Endodermal cell (in vitro differentiated cells): ENCODE data around the gene GRIN2A. TPM values are rescaled to one million over a fixed set of nuclear protein-coding genes. Genes with fewer than 3 reads are reported as not detected.

ENCODE experiments used
- DNase-seq: peaks from one replicate; pipeline ENCODE4 v3.0.0-alpha.2; 2017
- H3K27ac ChIP-seq: 2 replicates; pipeline ENCODE4 v1.5.1; 2013; ENCODE audit warnings: mild to moderate bottlenecking, low read depth, low read length, moderate library complexity
- H3K27me3 ChIP-seq: 2 replicates; pipeline ENCODE4 v1.6.1; 2013; ENCODE audit warnings: mild to moderate bottlenecking, low read length, moderate library complexity; ENCODE audit not compliant: insufficient read depth, control insufficient read depth, poor library complexity, severe bottlenecking
- H3K36me3 ChIP-seq: 2 replicates; pipeline ENCODE4 v1.7.0; 2013; ENCODE audit warnings: mild to moderate bottlenecking, low read length, moderate library complexity; ENCODE audit not compliant: control insufficient read depth, insufficient read depth
- H3K4me1 ChIP-seq: one replicate; pipeline ENCODE4 v1.7.0; 2013; ENCODE audit warnings: low read length; ENCODE audit not compliant: control insufficient read depth, insufficient read depth
- H3K4me3 ChIP-seq: 2 replicates; pipeline ENCODE4 v1.5.1; 2013; ENCODE audit warnings: mild to moderate bottlenecking, low read length, moderate library complexity
- H3K9ac ChIP-seq: 2 replicates; pipeline ENCODE4 v1.6.1; 2013; ENCODE audit warnings: mild to moderate bottlenecking, low read length, moderate library complexity; ENCODE audit not compliant: poor library complexity, severe bottlenecking; ENCODE audit errors: extremely low read depth
- H3K9me3 ChIP-seq: 2 replicates; pipeline ENCODE4 v1.6.1; 2013; ENCODE audit warnings: mild to moderate bottlenecking, low read length, moderate library complexity; ENCODE audit not compliant: control insufficient read depth
- H3K27ac Mint-ChIP-seq: 2 replicates; pipeline ENCODE4 v1.8.0; 2020; ENCODE audit warnings: mixed read lengths
- H3K27me3 Mint-ChIP-seq: 2 replicates; pipeline ENCODE4 v1.8.0; 2021; ENCODE audit warnings: mild to moderate bottlenecking, mixed read lengths; ENCODE audit not compliant: insufficient read depth
- H3K36me3 Mint-ChIP-seq: 2 replicates; pipeline ENCODE4 v1.8.0; 2020; ENCODE audit warnings: low read depth, mixed read lengths
- H3K4me1 Mint-ChIP-seq: 2 replicates; pipeline ENCODE4 v1.8.0; 2020; ENCODE audit warnings: mixed read lengths
- H3K4me3 Mint-ChIP-seq: 2 replicates; pipeline ENCODE4 v1.8.0; 2020; ENCODE audit warnings: mild to moderate bottlenecking, moderate library complexity, mixed read lengths
- H3K9me3 Mint-ChIP-seq: 2 replicates; pipeline ENCODE4 v1.8.0; 2020; ENCODE audit warnings: mild to moderate bottlenecking, mixed read lengths
- CTCF ChIP-seq: fragments of 200-600 bp; sonication (generic); conservative IDR thresholded peaks from 2 replicates; pipeline ENCODE4 v1.5.0; 2021; ENCODE audit warnings: antibody characterized with exemption, mild to moderate bottlenecking
- WGBS, 2 experiments: methylation state at CpG; one replicate each; pipeline versions ENCODE4 v1.1.5 to v1.1.7; 2013; ENCODE audit warnings: missing lambda C conversion rate in 2 of 2, mixed read lengths in 1 of 2; ENCODE audit not compliant: insufficient coverage in 1 of 2, insufficient read length in 1 of 2; 5-methylcytosine and 5-hydroxymethylcytosine counted together
- total RNA-seq, 2 donors: library from RNA; stranded (reverse); fragmentation: NEBNext Ultra II Directional in 1 of 2; extraction: Animal tissue kit (Norgen Biotek cat#: 25700) in 1 of 2; gene quantifications; 2 replicates in 1 of 2; 3 replicates in 1 of 2; pipeline ENCODE4 v1.2.1, GENCODE V29; 2021

Gene GRIN2A
- total RNA-seq, 2 donors from 2014 or later: 1.2 TPM

GRCh38 chr16:10206865-10207264, 24.6 kb upstream of the GRIN2A start:
- no peak overlapping the region for H3K4me3 Mint-ChIP-seq
- no peak for TF ChIP-seq CTCF
- no peak for DNase-seq
- peaks cover 36% of the 10 kb centered on the region for H3K9me3 Mint-ChIP-seq
- no peaks in the 10 kb centered on the region for H3K4me1 Mint-ChIP-seq
- no peak overlapping the region for H3K27ac Mint-ChIP-seq
- H3K36me3 ChIP-seq: no peaks in the 10 kb centered on the region
- 84 to 100% methylated on average over 3 of the region's 3 CpGs for WGBS, 2 experiments
- peaks cover 25% of the 10 kb centered on the region for H3K9me3 ChIP-seq
- no peak overlapping the region for H3K27ac ChIP-seq
- no peaks in the 10 kb centered on the region for H3K4me1 ChIP-seq
- peaks cover 2% of the 10 kb centered on the region for H3K36me3 Mint-ChIP-seq
- H3K27me3 ChIP-seq: no peaks in the 10 kb centered on the region
- no peak overlapping the region for H3K9ac ChIP-seq
- H3K4me3 ChIP-seq: no peak overlapping the region
- peaks cover 6% of the 10 kb centered on the region for H3K27me3 Mint-ChIP-seq

- peaks cover 6% of the 10 kb centered on the region for H3K27me3 Mint-ChIP-seq
- H3K27me3 ChIP-seq: no peaks in the 10 kb centered on the region
- peaks cover 2% of the 10 kb centered on the region for H3K36me3 Mint-ChIP-seq
- TF ChIP-seq CTCF: no peak
- H3K9ac ChIP-seq: no peak overlapping the region
- peaks cover 38% of the 10 kb centered on the region for H3K9me3 Mint-ChIP-seq
- H3K4me3 Mint-ChIP-seq: no peak overlapping the region
- 83 to 100% methylated on average over 1 of the region's 1 CpG for WGBS, 2 experiments
- no peak overlapping the region for H3K4me3 ChIP-seq
- no peaks in the 10 kb centered on the region for H3K4me1 ChIP-seq
- H3K9me3 ChIP-seq: peaks cover 25% of the 10 kb centered on the region
- no peak for DNase-seq
- H3K27ac Mint-ChIP-seq: no peak overlapping the region
- no peaks in the 10 kb centered on the region for H3K4me1 Mint-ChIP-seq
- H3K36me3 ChIP-seq: no peaks in the 10 kb centered on the region
- no peak overlapping the region for H3K27ac ChIP-seq
Measured at GRCh38 chr16:10206215-10206614, 24.0 kb upstream of the GRIN2A start.

- H3K4me1 Mint-ChIP-seq: no peaks in the 10 kb centered on the region
- DNase-seq: no peak
- Histone ChIP-seq H3K27ac (no peak overlapping the region), H3K4me3 (no peak overlapping the region), H3K27me3 (no peaks in the 10 kb centered on the region), H3K4me1 (no peaks in the 10 kb centered on the region), H3K9me3 (peaks cover 25% of the 10 kb centered on the region), H3K9ac (no peak overlapping the region), H3K36me3 (no peaks in the 10 kb centered on the region)
- H3K27ac Mint-ChIP-seq: no peak overlapping the region
- peaks cover 2% of the 10 kb centered on the region for H3K36me3 Mint-ChIP-seq
- peaks cover 38% of the 10 kb centered on the region for H3K9me3 Mint-ChIP-seq
- TF ChIP-seq CTCF: no peak
- H3K4me3 Mint-ChIP-seq: no peak overlapping the region
- WGBS, 2 experiments: 81 to 93% methylated on average over 4 to 7 of the region's 7 CpGs
- peaks cover 6% of the 10 kb centered on the region for H3K27me3 Mint-ChIP-seq
Measured at GRCh38 chr16:10205688-10206087, 23.5 kb upstream of the GRIN2A start.
